Panc1 (cell line): ENCODE results near the gene NEUROG2. TPM values are rescaled to one million over a fixed set of nuclear protein-coding genes. Genes with fewer than 3 reads are reported as not detected.

Experiments used
- ATAC-seq: fragments of 200-7000 bp; cut with Tn5 transposase; 2 replicates; pipeline ENCODE4 v1.9.1; 2020; ENCODE audit warnings: mild to moderate bottlenecking, moderate library complexity
- BruUV-seq: library from RNA; stranded (reverse); fragments of 400-500 nt; replicated peaks from 2 replicates; lab custom pipeline; 2021; lab: Mats Ljungman, UMichigan
- CTCF ChIA-PET: fragments of 300-600 bp; sonication (Branson Sonifier 250); formaldehyde crosslinking; loops from one replicate; lab custom pipeline; 2022; ENCODE audit warnings: antibody characterized with exemption; lab: Charles Lee
- POLR2A ChIA-PET: fragments of 300-600 bp; sonication (Branson Sonifier 250); formaldehyde crosslinking; loops from one replicate; lab custom pipeline; 2022; ENCODE audit warnings: antibody characterized with exemption; lab: Charles Lee
- DNase-seq: peaks from one replicate; pipeline ENCODE4 v3.0.0-alpha.2; 2010; ENCODE audit warnings: low read depth, low spot score
- H3K27ac ChIP-seq: 2 replicates; pipeline ENCODE4 v1.5.1; 2011; ENCODE audit warnings: mild to moderate bottlenecking, low read length, inconsistent platforms
- H3K27me3 ChIP-seq: fragments of 200-500 bp; sonication (Bioruptor generic); 2 replicates; pipeline ENCODE4 v1.6.0; 2014; ENCODE audit warnings: low read length, inconsistent platforms; ENCODE audit not compliant: control insufficient read depth, insufficient read depth
- H3K36me3 ChIP-seq: fragments of 200-500 bp; sonication (Bioruptor generic); 2 replicates; pipeline ENCODE4 v1.5.1; 2014; ENCODE audit warnings: inconsistent platforms, mild to moderate bottlenecking, low read length, moderate library complexity; ENCODE audit not compliant: control insufficient read depth, insufficient read depth
- H3K4me1 ChIP-seq: 2 replicates; pipeline ENCODE4 v1.5.1; 2011; ENCODE audit warnings: inconsistent platforms, mild to moderate bottlenecking, low read length, moderate library complexity; ENCODE audit not compliant: control insufficient read depth, insufficient read depth
- H3K4me3 ChIP-seq, 2 experiments: 2 replicates each; pipeline ENCODE4 v1.5.1; 2011 to 2012; ENCODE audit warnings: low read depth in 2 of 2, low read length in 2 of 2, mild to moderate bottlenecking in 2 of 2, inconsistent platforms in 1 of 2, moderate library complexity in 1 of 2
- H3K9me3 ChIP-seq: fragments of 200-500 bp; sonication (Bioruptor generic); 2 replicates; pipeline ENCODE4 v1.5.1; 2014; ENCODE audit warnings: low read depth, mild to moderate bottlenecking, inconsistent platforms, low read length, moderate library complexity; ENCODE audit not compliant: control insufficient read depth, insufficient read depth
- POLR2AphosphoS5 ChIP-seq: IDR thresholded peaks from 2 replicates; pipeline ENCODE4 v1.6.1; 2012; ENCODE audit warnings: mild to moderate bottlenecking, low read depth, low read length, moderate library complexity
- SIN3A ChIP-seq: IDR thresholded peaks from 2 replicates; pipeline ENCODE4 v1.6.1; 2012; ENCODE audit warnings: low read depth, mild to moderate bottlenecking, low read length, moderate library complexity, borderline replicate concordance; ENCODE audit not compliant: insufficient read depth
- TCF7L2 ChIP-seq: IDR thresholded peaks from 2 replicates; pipeline ENCODE4 v1.6.1; 2011; ENCODE audit warnings: mild to moderate bottlenecking, low read depth, low read length, inconsistent platforms
- in situ Hi-C: cut with HindIII; loops from 2 replicates; pipeline ENCODE4 v1.10.0; 2016; ENCODE audit warnings: low sequenced_read_pairs, low pct_unique_long_range_greater_than_20kb
- intact Hi-C: fragments of 100-400 bp; cut with micrococcal nuclease; formaldehyde crosslinking; loops from one replicate; pipeline ENCODE4 v1.10.0; 2022; ENCODE audit not compliant: unreplicated experiment
- total RNA-seq: library from RNA; stranded (reverse); gene quantifications from one replicate; pipeline ENCODE4 v1.2.1, GENCODE V29; 2021; ENCODE audit not compliant: unreplicated experiment
- TF ChIP-seq, protein P1 (sequence below), 2 experiments: IDR thresholded peaks; 2 replicates each; pipeline ENCODE4 v1.6.1; 2011 to 2012; ENCODE audit warnings: low read depth in 2 of 2, control low read depth in 1 of 2, low read length in 1 of 2, mild to moderate bottlenecking in 1 of 2, moderate library complexity in 1 of 2; ENCODE audit not compliant: insufficient read depth in 1 of 2
- TF ChIP-seq, protein P2 (sequence below): fragments of 450-650 bp; IDR thresholded peaks from 2 replicates; pipeline ENCODE4 v1.5.1; 2017; ENCODE audit warnings: mild to moderate bottlenecking

Gene NEUROG2
- total RNA-seq, 1 experiment from 2014 or later: not detected

DNA sequence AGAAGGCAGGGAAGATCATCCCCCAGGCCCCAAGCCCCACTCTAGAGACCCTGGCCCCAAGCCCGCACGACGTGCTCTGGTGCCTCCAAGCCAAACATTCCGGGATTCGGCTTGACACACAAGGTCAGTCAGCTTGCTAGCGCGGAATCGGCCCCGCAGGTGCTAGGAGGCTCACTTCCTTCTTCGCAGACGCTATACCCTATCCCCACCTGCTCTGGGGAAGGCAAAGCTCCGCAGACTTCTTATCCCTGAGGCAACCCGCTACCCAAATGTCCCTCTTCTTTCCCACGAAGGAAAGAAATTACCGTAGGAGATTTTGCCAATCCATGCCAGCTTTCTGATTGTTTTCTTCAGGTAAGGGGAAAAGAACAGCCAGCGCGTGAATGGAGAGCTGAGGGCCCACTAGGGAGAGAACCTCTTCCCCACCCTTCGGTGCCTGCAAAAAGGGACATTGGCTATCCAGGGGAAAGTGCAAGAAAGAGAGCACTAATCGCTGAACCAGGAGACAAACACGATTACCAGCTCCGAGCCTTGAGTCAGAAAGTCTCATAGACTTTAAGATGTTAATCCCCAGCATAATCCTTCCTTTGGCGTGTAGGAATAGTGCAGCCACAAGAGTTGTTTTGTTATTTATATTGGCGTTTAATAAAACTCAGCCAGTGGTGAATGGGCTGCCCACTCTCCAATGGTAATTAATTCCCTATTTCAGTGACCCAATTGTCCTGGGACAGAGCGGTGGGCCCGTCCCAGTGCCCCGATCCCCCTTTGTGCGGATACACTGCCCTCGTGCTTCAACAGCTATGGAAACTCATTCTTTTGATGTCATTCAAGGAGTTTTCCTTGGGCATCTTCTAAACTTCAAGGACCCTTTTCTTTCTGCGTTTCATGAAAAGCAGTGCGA lies 5.4 kb upstream of the NEUROG2 start:
- POLR2A ChIA-PET: no interaction called here
- CTCF ChIA-PET: no interaction called here
- Histone ChIP-seq H3K4me3 (no peak overlapping the region), H3K4me1 (peaks cover 4% of the 10 kb centered on the region; the same call in 1 of the 2 replicates), H3K9me3 (no peaks in the 10 kb centered on the region), H3K27ac (no peak overlapping the region), H3K36me3 (no peaks in the 10 kb centered on the region), H3K27me3 (peaks cover 28% of the 10 kb centered on the region)
- intact Hi-C loops (no loop called here), in situ Hi-C loops (no loop called here)
- DNase-seq: no peak
- TF ChIP-seq SIN3A (no peak), POLR2AphosphoS5 (no peak), TCF7L2 (no peak)
- TF ChIP-seq, protein P1, sequence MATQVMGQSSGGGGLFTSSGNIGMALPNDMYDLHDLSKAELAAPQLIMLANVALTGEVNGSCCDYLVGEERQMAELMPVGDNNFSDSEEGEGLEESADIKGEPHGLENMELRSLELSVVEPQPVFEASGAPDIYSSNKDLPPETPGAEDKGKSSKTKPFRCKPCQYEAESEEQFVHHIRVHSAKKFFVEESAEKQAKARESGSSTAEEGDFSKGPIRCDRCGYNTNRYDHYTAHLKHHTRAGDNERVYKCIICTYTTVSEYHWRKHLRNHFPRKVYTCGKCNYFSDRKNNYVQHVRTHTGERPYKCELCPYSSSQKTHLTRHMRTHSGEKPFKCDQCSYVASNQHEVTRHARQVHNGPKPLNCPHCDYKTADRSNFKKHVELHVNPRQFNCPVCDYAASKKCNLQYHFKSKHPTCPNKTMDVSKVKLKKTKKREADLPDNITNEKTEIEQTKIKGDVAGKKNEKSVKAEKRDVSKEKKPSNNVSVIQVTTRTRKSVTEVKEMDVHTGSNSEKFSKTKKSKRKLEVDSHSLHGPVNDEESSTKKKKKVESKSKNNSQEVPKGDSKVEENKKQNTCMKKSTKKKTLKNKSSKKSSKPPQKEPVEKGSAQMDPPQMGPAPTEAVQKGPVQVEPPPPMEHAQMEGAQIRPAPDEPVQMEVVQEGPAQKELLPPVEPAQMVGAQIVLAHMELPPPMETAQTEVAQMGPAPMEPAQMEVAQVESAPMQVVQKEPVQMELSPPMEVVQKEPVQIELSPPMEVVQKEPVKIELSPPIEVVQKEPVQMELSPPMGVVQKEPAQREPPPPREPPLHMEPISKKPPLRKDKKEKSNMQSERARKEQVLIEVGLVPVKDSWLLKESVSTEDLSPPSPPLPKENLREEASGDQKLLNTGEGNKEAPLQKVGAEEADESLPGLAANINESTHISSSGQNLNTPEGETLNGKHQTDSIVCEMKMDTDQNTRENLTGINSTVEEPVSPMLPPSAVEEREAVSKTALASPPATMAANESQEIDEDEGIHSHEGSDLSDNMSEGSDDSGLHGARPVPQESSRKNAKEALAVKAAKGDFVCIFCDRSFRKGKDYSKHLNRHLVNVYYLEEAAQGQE (IDR thresholded peaks at IDR 0.05; ENCODE audit: insufficient read depth in 1 of 2, low read depth in 2 of 2, low read length in 1 of 2): no peak
- TF ChIP-seq, protein P2, sequence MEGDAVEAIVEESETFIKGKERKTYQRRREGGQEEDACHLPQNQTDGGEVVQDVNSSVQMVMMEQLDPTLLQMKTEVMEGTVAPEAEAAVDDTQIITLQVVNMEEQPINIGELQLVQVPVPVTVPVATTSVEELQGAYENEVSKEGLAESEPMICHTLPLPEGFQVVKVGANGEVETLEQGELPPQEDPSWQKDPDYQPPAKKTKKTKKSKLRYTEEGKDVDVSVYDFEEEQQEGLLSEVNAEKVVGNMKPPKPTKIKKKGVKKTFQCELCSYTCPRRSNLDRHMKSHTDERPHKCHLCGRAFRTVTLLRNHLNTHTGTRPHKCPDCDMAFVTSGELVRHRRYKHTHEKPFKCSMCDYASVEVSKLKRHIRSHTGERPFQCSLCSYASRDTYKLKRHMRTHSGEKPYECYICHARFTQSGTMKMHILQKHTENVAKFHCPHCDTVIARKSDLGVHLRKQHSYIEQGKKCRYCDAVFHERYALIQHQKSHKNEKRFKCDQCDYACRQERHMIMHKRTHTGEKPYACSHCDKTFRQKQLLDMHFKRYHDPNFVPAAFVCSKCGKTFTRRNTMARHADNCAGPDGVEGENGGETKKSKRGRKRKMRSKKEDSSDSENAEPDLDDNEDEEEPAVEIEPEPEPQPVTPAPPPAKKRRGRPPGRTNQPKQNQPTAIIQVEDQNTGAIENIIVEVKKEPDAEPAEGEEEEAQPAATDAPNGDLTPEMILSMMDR: no peak
- BruUV-seq: no TSS peak
- ATAC-seq: no peak

DNA sequence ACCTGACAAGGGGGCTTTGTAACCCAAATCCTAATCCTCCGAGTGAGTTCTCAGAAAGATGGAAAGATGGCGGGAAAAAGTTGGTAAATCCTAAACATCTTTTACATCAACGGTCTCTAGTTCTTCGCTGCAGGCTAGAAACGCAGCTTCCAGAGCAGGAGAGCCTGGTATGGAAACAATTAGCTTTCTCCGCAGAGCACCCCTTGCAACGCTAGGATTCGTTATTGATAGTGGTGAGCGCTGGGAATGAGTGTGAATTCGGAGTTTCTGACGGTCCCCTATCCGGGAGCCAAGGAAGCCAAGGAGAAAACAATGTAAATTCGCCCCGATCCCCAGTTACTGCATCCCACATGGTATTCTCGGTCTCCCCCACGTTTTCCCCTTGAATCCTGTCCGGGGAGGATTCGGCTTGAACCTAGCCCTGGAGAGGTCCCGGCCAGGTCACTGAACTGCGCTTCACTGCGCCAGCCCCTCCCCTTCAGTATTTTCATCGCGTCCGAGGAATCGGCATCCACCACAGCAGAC lies 4.7 kb upstream of the NEUROG2 start:
- Histone ChIP-seq H3K4me3 (peak overlapping the region in 1 of 2 experiments; percentile 3; a peak in 1 of 4 replicates), H3K9me3 (no peaks in the 10 kb centered on the region), H3K36me3 (no peaks in the 10 kb centered on the region), H3K4me1 (peaks cover 4% of the 10 kb centered on the region; the same call in 1 of the 2 replicates), H3K27ac (no peak overlapping the region), H3K27me3 (peaks cover 28% of the 10 kb centered on the region)
- in situ Hi-C loops (no loop called here), intact Hi-C loops (no loop called here)
- ATAC-seq (no peak), DNase-seq (no peak)
- ChIA-PET POLR2A (no interaction called here), CTCF (no interaction called here)
- no peak for TF ChIP-seq TCF7L2
- TF ChIP-seq, protein P1 (IDR thresholded peaks at IDR 0.05; ENCODE audit: insufficient read depth in 1 of 2, low read depth in 2 of 2, low read length in 1 of 2): no peak
- TF ChIP-seq, protein P2: no peak
- TF ChIP-seq SIN3A: no peak
- TF ChIP-seq POLR2AphosphoS5: no peak
- no TSS peak for BruUV-seq
